ENCODE measurements around the gene PTPRT.

The PTPRT gene

DNA sequence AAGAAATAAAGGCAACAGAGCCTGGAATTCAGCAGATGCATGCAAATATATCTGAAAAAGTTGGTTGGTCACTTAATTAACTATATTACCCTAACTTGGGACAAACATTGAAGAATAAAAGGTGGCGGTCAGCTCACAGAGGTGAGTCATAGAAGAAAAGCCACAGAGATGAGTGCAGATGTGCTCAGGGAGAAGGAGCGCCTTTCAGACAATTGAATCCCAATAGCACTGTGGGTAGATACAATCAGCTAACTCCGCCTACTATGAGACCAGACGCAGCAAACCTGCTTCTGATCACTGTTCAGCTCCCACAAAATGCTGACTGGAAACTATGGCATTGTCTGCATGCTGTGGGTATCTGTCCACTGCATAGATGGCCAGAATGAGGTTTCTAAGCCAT is 447.8 kb downstream of the PTPRT start:
- in situ Hi-C loops (cut with MboI; ENCODE audit: low sequenced_read_pairs), result no loop called here

DNA sequence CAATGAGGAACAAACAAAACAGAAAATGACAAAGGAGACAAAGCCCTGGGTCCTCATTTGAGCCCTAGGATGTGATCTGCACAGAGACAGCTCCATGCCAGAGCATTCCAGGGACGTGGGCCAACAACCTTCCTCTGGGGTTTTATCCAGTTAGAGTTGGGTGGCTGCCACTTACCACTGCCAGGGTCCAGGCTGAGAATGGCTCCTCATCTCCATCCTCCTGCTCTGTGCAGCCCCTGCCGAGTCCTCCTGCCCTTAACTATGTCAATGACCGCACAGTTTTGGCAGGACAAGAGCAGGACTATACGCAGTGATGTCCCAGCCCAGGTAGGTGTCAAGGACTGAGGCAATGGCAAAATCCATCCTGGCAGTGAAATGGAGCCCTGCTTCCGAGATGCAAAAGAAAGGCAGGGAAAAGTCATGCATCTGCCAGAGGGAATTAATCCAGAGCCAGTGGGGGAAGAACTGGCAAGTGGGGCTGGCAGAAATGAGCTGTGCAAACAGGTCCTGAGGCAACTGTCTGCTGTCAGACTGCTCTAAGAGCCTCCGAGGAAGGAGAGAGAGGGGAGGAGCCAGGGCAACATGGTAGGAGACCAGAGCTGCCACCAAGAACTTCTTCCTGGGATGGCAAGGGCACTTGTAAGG is 449.4 kb downstream of the PTPRT start:
- in situ Hi-C loops (cut with MboI; ENCODE audit: low sequenced_read_pairs), result no loop called here

DNA sequence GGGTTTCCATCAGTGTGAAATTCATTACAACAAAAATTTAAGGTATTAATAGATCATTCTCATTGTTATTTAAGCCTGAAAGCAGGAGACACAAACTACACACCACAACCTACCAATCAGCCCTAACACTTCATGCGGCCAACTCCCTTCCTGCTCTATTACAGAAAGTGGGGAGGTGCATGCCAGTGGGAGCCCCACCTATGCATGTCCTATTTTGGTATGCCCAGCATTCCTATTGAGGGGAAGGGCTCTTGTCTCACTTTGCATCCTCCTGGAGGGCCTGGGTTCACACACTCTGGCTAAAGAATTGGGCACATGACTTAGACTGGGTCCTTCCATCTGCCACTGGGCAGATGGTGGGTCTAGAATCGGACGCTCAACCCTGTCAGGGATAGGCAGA is 450.0 kb downstream of the PTPRT start:
- in situ Hi-C loops (cut with MboI; ENCODE audit: low sequenced_read_pairs), result no loop called here

DNA sequence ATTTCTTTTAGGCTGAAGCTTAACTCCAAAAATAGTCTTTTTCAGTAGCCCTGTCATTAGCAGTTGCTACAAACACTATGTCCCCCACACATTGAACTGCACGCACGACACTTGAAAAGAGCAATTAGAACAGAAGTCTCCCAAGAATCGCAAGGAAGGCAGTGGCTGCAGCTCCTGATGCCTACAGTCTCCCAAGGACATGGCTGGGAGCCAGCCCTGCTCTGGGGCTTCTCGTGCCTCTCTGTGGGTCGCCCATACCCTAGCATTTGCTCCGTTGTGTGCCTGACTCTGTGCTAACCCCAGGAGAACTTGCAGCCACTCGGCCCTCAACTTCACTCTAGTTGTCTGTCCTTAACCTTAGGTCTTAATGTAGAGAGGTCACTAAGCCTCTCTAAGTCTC is 454.2 kb downstream of the PTPRT start:
- in situ Hi-C loops (cut with MboI; ENCODE audit: low sequenced_read_pairs), result no loop called here

DNA sequence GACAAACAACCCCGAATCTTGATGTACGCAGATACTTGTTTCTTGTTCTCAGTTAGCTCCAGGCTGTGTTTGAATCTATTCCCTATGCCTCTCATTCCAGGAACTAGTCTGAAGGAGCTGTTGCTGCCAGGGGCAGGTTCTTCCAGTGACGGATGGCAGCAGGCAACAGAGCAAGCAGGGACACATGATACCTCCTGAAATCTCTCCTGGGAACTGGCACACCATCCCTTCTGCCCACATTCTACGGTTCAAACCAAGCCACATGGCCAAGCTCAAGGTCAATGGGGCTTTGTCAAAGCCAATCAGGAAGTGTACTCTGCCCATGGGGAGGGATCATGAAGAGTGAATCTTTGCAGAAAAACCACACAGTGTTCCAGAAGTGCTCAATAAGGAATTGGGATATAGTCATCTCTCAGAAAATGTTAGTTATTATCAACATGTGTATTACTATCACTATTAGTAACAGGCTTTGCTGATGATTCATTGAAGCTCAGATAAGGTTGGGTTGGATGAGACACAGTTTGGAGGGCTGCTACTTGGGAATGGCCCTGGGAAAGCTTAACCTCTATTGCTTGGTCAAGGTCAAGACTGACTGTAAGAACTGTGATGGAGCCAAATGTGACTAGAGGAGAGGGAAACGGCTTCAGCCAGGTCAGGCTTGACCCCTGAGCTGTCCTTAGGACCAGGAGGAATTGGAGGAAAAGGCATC is 454.9 kb downstream of the PTPRT start:
- in situ Hi-C loops (cut with MboI; ENCODE audit: low sequenced_read_pairs), result no loop called here

- in situ Hi-C loops (cut with MboI; ENCODE audit: low sequenced_read_pairs), result no loop called here
Measured at GRCh38 chr20:42721923-42722322, 467.8 kb downstream of the PTPRT start.

GRCh38 chr20:42714298-42715141 is 475.2 kb downstream of the PTPRT start:
- in situ Hi-C loops (cut with MboI; ENCODE audit: low sequenced_read_pairs), result no loop called here

DNA sequence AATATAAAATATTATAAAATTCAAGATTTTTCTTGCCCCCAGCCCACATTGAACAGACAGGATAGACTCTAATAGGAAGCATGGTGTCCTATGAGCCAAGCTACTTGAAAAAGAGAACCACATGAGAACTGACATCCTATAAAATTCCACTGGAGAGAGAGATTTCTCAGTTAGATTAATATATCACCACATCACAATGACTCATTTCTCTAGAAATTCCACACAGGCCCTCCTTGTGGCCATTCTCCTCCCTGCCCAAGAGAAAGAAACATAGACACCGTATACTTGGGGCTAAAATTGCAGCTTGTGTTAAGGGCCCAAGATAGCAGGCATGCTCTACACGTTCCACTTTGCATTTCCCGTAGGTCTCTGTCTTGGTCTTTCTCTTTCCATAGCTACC is 481.4 kb downstream of the PTPRT start:
- in situ Hi-C loops (cut with MboI; ENCODE audit: low sequenced_read_pairs), result no loop called here

DNA sequence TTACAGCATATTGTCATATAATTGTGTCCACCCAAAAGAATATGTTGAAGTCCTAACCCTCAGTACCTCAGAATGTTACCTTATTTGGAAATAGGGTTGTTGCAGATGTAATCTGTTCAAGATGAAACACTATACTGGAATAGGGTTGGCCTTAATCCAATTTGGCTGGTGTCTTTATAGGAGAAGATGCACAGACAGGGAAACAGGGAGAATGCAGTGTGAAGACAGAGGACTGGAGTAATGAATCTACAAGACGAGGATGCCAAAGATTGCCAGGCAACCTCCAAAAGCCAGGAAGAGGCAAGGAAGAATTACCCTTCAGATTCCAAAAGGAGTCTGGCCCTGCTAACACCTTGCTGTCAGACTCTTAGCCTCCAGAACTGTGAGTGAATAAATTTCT is 482.9 kb downstream of the PTPRT start:
- in situ Hi-C loops (cut with MboI; ENCODE audit: low sequenced_read_pairs), result no loop called here

DNA sequence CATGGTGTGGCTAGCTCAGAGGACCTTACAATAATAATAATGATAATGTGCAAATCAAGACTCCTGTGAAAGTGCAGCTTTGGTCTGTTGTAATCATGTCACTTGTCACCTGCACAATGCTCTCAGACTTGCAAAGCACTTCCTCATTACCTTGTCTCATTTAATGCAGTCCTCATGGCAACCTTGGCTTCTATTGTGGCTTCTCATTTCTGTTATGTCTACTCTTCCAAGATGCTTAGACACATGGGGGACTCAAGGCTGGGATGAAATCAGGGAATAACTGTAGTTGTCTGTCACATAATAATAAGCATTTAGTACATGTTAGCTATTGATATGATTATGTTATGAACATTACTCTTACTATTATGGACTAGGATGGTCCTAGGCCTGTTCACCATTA is 484.2 kb downstream of the PTPRT start:
- in situ Hi-C loops (cut with MboI; ENCODE audit: low sequenced_read_pairs), result no loop called here

- in situ Hi-C loops (cut with MboI; ENCODE audit: low sequenced_read_pairs), result no loop called here
Measured at GRCh38 chr20:42703744-42704143, 486.0 kb downstream of the PTPRT start.

GRCh38 chr20:42701948-42702347 is 487.8 kb downstream of the PTPRT start:
- in situ Hi-C loops (cut with MboI; ENCODE audit: low sequenced_read_pairs), result no loop called here

- in situ Hi-C loops (cut with MboI; ENCODE audit: low sequenced_read_pairs), result no loop called here
Measured at GRCh38 chr20:42700372-42700771, 489.3 kb downstream of the PTPRT start.

GRCh38 chr20:42697962-42698361 is 491.7 kb downstream of the PTPRT start:
- in situ Hi-C loops (cut with MboI; ENCODE audit: low sequenced_read_pairs), result no loop called here

GRCh38 chr20:42690842-42691437 is 498.8 kb downstream of the PTPRT start:
- in situ Hi-C loops (cut with MboI; ENCODE audit: low sequenced_read_pairs), result no loop called here

DNA sequence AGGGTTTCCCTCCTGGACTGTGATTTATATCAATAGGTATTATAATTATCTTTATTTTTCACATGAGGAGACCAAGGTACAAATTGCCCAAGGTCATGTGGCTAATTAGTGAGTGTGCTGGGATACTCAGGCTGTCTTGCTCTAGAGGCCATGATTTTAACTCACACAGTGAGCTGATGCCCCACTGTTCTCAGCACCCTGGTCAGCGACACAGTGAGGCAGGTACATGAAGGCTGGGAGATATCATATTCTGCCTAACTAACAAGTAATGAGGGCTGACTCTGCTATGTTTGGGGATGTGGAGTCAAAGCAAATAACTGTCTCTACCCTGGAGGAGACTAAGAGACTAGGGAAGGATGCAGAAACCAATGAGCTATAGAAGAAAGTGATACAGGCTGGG is 501.1 kb downstream of the PTPRT start:
- in situ Hi-C loops (cut with MboI; ENCODE audit: low sequenced_read_pairs), result no loop called here

- in situ Hi-C loops (cut with MboI; ENCODE audit: low sequenced_read_pairs), result no loop called here
Measured at GRCh38 chr20:42686057-42686456, 503.6 kb downstream of the PTPRT start.

GRCh38 chr20:42678895-42679294 is 510.8 kb downstream of the PTPRT start:
- in situ Hi-C loops (cut with MboI; ENCODE audit: low sequenced_read_pairs), result no loop called here

GRCh38 chr20:42656130-42656529 is 533.6 kb downstream of the PTPRT start:
- in situ Hi-C loops (cut with MboI; ENCODE audit: low sequenced_read_pairs), result no loop called here

DNA sequence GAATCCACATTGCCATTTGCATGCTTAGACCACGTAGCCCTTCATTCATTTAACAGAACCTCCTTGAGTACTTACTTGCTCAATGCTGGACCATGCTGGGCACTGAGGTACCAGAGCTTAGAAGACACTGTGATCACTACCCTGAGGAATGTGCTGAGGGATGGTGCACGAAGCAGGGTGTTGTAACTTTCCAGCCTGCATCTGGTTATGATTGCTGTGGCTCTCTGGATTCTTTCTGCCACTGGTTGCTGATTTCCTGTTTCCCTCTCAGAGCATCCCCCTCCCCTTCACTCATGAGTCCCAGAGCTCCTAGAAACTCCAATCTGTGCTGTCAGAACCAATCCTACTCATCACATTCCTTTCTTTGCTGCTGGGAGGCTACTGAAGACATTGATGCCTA is 537.4 kb downstream of the PTPRT start:
- in situ Hi-C loops (cut with MboI; ENCODE audit: low sequenced_read_pairs), result no loop called here

DNA sequence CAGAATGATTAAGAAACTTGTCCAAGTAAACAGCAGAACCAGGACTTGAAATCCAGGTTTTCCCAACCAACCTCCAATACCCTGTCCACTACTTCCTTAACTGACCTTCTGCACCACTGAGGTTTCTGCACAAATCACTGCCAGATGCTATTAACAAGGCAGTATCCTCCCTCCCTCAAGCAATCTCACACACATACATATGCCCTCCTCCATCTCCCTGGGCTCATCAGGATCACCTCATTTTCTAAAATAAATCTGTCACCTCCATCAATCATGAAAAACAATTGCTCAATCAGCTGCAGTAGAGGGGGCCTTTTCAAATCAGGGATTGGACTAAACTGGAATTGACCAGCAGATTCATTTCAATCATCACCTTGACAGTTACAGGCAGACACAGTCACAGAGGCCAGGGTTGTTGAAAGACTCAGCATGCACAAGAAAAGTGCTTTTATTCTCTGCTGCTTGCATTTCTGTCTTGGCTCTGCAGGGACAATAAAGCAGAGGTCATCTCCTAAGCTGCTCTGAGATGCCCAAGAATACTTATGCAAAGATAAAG is 539.4 kb downstream of the PTPRT start:
- in situ Hi-C loops (cut with MboI; ENCODE audit: low sequenced_read_pairs), result no loop called here
